ENCODE measurements around the gene IFT25. TPM values are rescaled to one million over a fixed set of nuclear protein-coding genes. Genes with fewer than 3 reads are reported as not detected.

Gene IFT25
- polyA plus RNA-seq, 3 donors, result 42.1 to 58.2 (median 53.9) TPM

GRCh38 chr1:53964109-53964508 lies 18.6 kb upstream of the IFT25 start:
- DNase-seq, result no peak

GRCh38 chr1:53963460-53963859 lies 18.0 kb upstream of the IFT25 start:
- no peak for DNase-seq

GRCh38 chr1:53962395-53962794 lies 16.9 kb upstream of the IFT25 start:
- no peak for DNase-seq

- DNase-seq, result no peak
These were observed 14.3 kb upstream of the IFT25 start for GRCh38 chr1:53959664-53960250.

- DNase-seq, result no peak
These were observed 11.8 kb upstream of the IFT25 start for GRCh38 chr1:53957194-53957818.

GRCh38 chr1:53956308-53957168 lies 11.0 kb upstream of the IFT25 start:
- DNase-seq, result no peak

GRCh38 chr1:53954128-53954527 lies 8.6 kb upstream of the IFT25 start:
- DNase-seq, result no peak

- no peak for DNase-seq
These were observed 6.2 kb upstream of the IFT25 start for GRCh38 chr1:53951697-53952096.

GRCh38 chr1:53949023-53949990 lies 3.8 kb upstream of the IFT25 start:
- peak; percentile 67 for DNase-seq

- no peak for DNase-seq
These were observed 2.8 kb upstream of the IFT25 start for GRCh38 chr1:53948291-53948690.

GRCh38 chr1:53947172-53947907 lies 1.8 kb upstream of the IFT25 start:
- no peak for DNase-seq

- no peak for DNase-seq
These were observed 1.0 kb upstream of the IFT25 start, which contains the start of gene LRRC42 for GRCh38 chr1:53946252-53947171. Gene LRRC42, plus strand, starts transcription at chr1:53946350. Its CDS starts 5,650 bp downstream, at chr1:53952000.

GRCh38 chr1:53945183-53945432 lies 391 bp downstream of the IFT25 start:
- DNase-seq, result peak; percentile 35

- DNase-seq, result no peak
These were observed 873 bp downstream of the IFT25 start for GRCh38 chr1:53944469-53945182.

GRCh38 chr1:53943490-53944043 lies 1.9 kb downstream of the IFT25 start:
- no peak for DNase-seq

GRCh38 chr1:53943090-53943489 lies 2.4 kb downstream of the IFT25 start:
- DNase-seq, result no peak

- no peak for DNase-seq
These were observed 3.2 kb downstream of the IFT25 start for GRCh38 chr1:53942127-53942957.
